HFF-Myc (cell line): ENCODE measurements around the gene KIAA0232.

Experiments used
- DNase-seq: peaks from one replicate; pipeline ENCODE4 v3.0.0-alpha.2; 2011; ENCODE audit warnings: low read depth; ENCODE audit errors: extremely low read depth
- H3K4me3 ChIP-seq: replicated peaks from 2 replicates; pipeline ENCODE4 v1.5.1; 2011; ENCODE audit warnings: low read depth, mild to moderate bottlenecking, control low read depth, low read length
- CTCF ChIP-seq: IDR thresholded peaks from 2 replicates; pipeline ENCODE4 v1.5.1; 2012; ENCODE audit warnings: mild to moderate bottlenecking, low read depth, low read length, control low read depth; ENCODE audit errors: missing control alignments

KIAA0232 gene

GRCh38 chr4:6923507-6923906 is 141.0 kb downstream of the KIAA0232 start:
- no peak for TF ChIP-seq CTCF
- H3K4me3 ChIP-seq = no peak overlapping the region
- no peak for DNase-seq

- no peak for DNase-seq
- no peak overlapping the region for H3K4me3 ChIP-seq
- TF ChIP-seq CTCF = no peak
Measured at GRCh38 chr4:6924361-6924779, 141.8 kb downstream of the KIAA0232 start.

GRCh38 chr4:6925357-6925836 is 142.9 kb downstream of the KIAA0232 start:
- DNase-seq = no peak
- H3K4me3 ChIP-seq = no peak overlapping the region
- TF ChIP-seq CTCF = no peak

- H3K4me3 ChIP-seq = no peak overlapping the region
- no peak for TF ChIP-seq CTCF
- DNase-seq = no peak
Measured at GRCh38 chr4:6926081-6926480, 143.6 kb downstream of the KIAA0232 start.

- DNase-seq = no peak
- no peak overlapping the region for H3K4me3 ChIP-seq
- no peak for TF ChIP-seq CTCF
Measured at GRCh38 chr4:6926681-6927478, 144.4 kb downstream of the KIAA0232 start.

- TF ChIP-seq CTCF = no peak
- DNase-seq = no peak
- no peak overlapping the region for H3K4me3 ChIP-seq
Measured at GRCh38 chr4:6928081-6928480, 145.6 kb downstream of the KIAA0232 start.
